Skin of body (tissue), 2 donors: ENCODE measurements around the gene SIK1. TPM values are rescaled to one million over a fixed set of nuclear protein-coding genes. Genes with fewer than 3 reads are reported as not detected.
"Not testable (repeated sequence)": the region's sequence is repeated elsewhere in the genome, so short reads cannot be mapped to it uniquely, and the experiment has no call there.

Experiments used
- DNase-seq: peaks from one replicate; lab custom pipeline; 2025; lab: John Stamatoyannopoulos, UW
- total RNA-seq: library from RNA; depleted of rRNA; stranded (reverse); fragments of >200 nt; gene quantifications from one replicate; pipeline ENCODE4 v1.2.3, GENCODE V29; 2014

SIK1 gene
- total RNA-seq, 1 donor from 2014 or later = 26.6 TPM

GRCh38 chr21:43398000-43398399 is 28.9 kb downstream of the SIK1 start:
- not testable (repeated sequence) for DNase-seq

GRCh38 chr21:43397439-43397808 is 29.5 kb downstream of the SIK1 start:
- not testable (repeated sequence) for DNase-seq

- DNase-seq = not testable (repeated sequence)
Measured at GRCh38 chr21:43396788-43397438, 30.0 kb downstream of the SIK1 start.

- not testable (repeated sequence) for DNase-seq
Measured at GRCh38 chr21:43383351-43383750, 43.6 kb downstream of the SIK1 start.

- DNase-seq = not testable (repeated sequence)
Measured at GRCh38 chr21:43382902-43383301, 44.0 kb downstream of the SIK1 start.

- DNase-seq = not testable (repeated sequence)
Measured at GRCh38 chr21:43380852-43381533, 45.9 kb downstream of the SIK1 start.

- DNase-seq = not testable (repeated sequence)
Measured at GRCh38 chr21:43380337-43380736, 46.6 kb downstream of the SIK1 start.

- not testable (repeated sequence) for DNase-seq
Measured at GRCh38 chr21:43379626-43380122, 47.3 kb downstream of the SIK1 start.

GRCh38 chr21:43376478-43376882 is 50.5 kb downstream of the SIK1 start:
- DNase-seq = no peak

GRCh38 chr21:43375837-43376477 is 51.0 kb downstream of the SIK1 start:
- DNase-seq = no peak

GRCh38 chr21:43375006-43375836 is 51.7 kb downstream of the SIK1 start:
- no peak for DNase-seq

- no peak for DNase-seq
Measured at GRCh38 chr21:43374228-43374885, 52.6 kb downstream of the SIK1 start.

GRCh38 chr21:43373362-43374227 is 53.3 kb downstream of the SIK1 start:
- no peak for DNase-seq

GRCh38 chr21:43372663-43373361 is 54.1 kb downstream of the SIK1 start:
- no peak for DNase-seq

- no peak for DNase-seq
Measured at GRCh38 chr21:43371786-43372185, 55.1 kb downstream of the SIK1 start.

- no peak for DNase-seq
Measured at GRCh38 chr21:43370888-43371570, 55.9 kb downstream of the SIK1 start.

- no peak for DNase-seq
Measured at GRCh38 chr21:43370091-43370658, 56.8 kb downstream of the SIK1 start.

- no peak for DNase-seq
Measured at GRCh38 chr21:43369596-43370090, 57.3 kb downstream of the SIK1 start.
